Bronchial epithelial cell (primary cell): ENCODE results near the gene PCDHGB1. TPM values are rescaled to one million over a fixed set of nuclear protein-coding genes. Genes with fewer than 3 reads are reported as not detected.
"Not testable (repeated sequence)": the region's sequence is repeated elsewhere in the genome, so short reads cannot be mapped to it uniquely, and the experiment has no call there.

Source experiments
- DNase-seq: peaks from one replicate; pipeline ENCODE4 v3.0.0-alpha.2; 2010; ENCODE audit warnings: low read depth
- FAIRE-seq: peaks from 2 replicates; lab custom pipeline; 2011; peaks lifted over from hg19 to GRCh38; lab: Jason Lieb, UNC
- H3K27me3 ChIP-seq: 2 replicates; pipeline ENCODE4 v1.5.1; 2011; ENCODE audit warnings: low read length; ENCODE audit not compliant: control insufficient read depth, insufficient read depth
- H3K36me3 ChIP-seq: 2 replicates; pipeline ENCODE4 v1.5.1; 2011; ENCODE audit warnings: low read length; ENCODE audit not compliant: control insufficient read depth, insufficient read depth
- H3K4me3 ChIP-seq: 2 replicates; pipeline ENCODE4 v1.5.1; 2011; ENCODE audit warnings: mild to moderate bottlenecking, low read depth, low read length, control low read depth
- CTCF ChIP-seq: IDR thresholded peaks from 2 replicates; pipeline ENCODE4 v1.5.1; 2011; ENCODE audit warnings: mild to moderate bottlenecking, moderate library complexity, low read length, control low read depth, inconsistent platforms; ENCODE audit not compliant: insufficient read depth, severe bottlenecking
- total RNA-seq: library from RNA; depleted of rRNA; stranded (reverse); fragments of >200 nt; gene quantifications from 2 replicates; pipeline ENCODE4 v1.2.1, GENCODE V29; 2014

PCDHGB1 gene
- total RNA-seq, 1 donor from 2014 or later: under 0.01 TPM

DNA sequence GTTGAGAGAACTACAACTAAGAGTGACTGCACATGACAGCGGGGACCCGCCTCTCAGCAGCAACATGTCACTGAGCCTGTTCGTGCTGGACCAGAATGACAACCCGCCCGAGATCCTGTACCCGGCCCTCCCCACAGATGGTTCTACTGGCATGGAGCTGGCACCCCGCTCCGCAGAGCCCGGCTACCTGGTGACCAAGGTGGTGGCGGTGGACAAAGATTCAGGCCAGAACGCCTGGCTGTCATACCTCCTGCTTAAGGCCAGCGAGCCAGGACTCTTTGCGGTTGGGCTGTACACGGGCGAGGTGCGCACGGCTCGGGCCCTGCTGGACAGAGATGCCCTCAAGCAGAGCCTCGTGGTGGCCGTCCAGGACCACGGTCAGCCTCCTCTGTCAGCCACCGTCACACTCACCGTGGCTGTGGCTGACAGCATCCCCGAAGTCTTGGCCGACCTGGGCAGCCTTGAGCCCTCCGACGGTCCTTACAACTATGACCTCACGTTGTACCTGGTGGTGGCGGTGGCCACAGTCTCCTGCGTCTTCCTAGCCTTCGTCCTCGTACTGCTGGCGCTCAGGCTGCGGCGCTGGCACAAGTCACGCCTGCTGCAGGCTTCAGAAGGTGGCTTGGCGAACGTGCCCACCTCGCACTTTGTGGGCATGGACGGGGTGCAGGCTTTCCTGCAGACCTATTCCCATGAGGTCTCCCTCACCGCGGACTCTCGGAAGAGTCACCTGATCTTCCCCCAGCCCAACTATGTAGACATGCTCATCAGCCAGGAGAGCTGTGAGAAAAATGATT, 34.8 kb downstream of the PCDHGB1 start:
- FAIRE-seq: no peak
- Histone ChIP-seq H3K4me3 (no peak overlapping the region), H3K27me3 (no peaks in the 10 kb centered on the region), H3K36me3 (no peaks in the 10 kb centered on the region)
- no peak for DNase-seq
- no peak for TF ChIP-seq CTCF

- peak; percentile 59 for TF ChIP-seq CTCF
- DNase-seq: peak; percentile 34
- H3K27me3 ChIP-seq, H3K36me3 ChIP-seq: not testable (repeated sequence)
- FAIRE-seq: peak; percentile 100
- peak within 1 kb of the TSS; percentile 14 for H3K4me3 ChIP-seq
These were observed 37.8 kb downstream of the PCDHGB1 start, which contains the start of gene PCDHGB4 for GRCh38 chr5:141387557-141388311. Gene PCDHGB4, plus strand, starts transcription at chr5:141387698. Its CDS starts 187 bp downstream, at chr5:141387885.

DNA sequence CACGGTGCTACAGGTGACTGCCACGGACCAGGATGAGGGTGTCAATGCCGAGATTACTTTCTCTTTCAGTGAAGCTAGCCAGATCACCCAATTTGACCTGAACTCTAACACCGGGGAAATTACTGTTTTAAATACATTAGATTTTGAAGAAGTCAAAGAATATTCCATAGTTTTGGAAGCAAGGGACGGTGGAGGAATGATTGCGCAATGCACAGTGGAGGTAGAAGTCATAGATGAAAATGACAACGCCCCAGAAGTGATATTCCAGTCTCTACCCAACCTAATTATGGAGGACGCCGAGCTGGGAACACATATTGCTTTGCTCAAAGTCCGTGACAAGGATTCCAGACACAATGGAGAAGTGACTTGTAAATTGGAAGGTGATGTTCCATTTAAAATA, 38.8 kb downstream of the PCDHGB1 start:
- H3K27me3 ChIP-seq: no peaks in the 10 kb centered on the region
- no peak for DNase-seq
- no peak for FAIRE-seq

GRCh38 chr5:141389153-141390042, 39.5 kb downstream of the PCDHGB1 start:
- no peak for TF ChIP-seq CTCF
- H3K27me3 ChIP-seq: no peaks in the 10 kb centered on the region
- no peak for FAIRE-seq
- DNase-seq: no peak
- no peaks in the 10 kb centered on the region for H3K36me3 ChIP-seq
- no peak overlapping the region for H3K4me3 ChIP-seq

More for the DNA sequence above, 38.8 kb downstream of the PCDHGB1 start:
- no peak for TF ChIP-seq CTCF
- Histone ChIP-seq H3K36me3 (no peaks in the 10 kb centered on the region), H3K4me3 (no peak overlapping the region)

DNA sequence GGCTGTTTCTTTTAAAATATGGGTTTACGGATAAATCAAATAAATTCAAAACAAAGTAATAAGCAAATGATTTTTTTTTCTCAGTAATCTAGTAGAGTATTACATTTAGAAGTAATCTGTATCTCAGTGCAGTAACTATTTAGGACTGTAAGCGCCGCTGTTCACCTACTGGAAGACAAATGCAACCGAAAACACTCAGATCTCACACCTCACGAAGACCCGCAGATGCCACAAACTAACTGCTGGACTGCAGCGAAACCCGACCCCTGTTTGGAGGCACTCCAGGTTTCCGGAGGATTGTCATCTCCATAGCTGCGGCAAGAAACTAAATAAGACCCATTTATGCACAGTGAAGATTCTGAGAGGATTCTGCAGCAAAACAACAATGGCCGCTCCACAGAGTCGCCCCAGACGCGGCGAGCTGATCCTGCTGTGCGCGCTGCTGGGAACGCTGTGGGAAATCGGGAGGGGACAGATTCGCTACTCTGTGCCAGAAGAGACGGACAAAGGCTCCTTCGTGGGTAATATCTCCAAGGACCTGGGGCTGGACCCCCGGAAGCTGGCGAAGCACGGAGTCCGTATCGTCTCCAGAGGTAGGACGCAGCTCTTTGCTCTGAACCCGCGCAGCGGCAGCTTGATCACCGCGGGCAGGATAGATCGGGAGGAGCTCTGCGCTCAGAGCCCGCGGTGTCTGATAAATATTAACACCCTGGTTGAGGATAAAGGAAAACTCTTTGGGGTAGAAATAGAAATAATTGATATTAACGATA, 42.7 kb downstream of the PCDHGB1 start, which contains the start of gene PCDHGA8:
PCDHGA8 (plus strand) TSS at position 205 of the 770 bp plus-strand sequence; CDS start at position 386, 181 bp downstream.
- FAIRE-seq: no peak

More for the DNA sequence above, 42.7 kb downstream of the PCDHGB1 start, which contains the start of gene PCDHGA8:
- Histone ChIP-seq H3K27me3 (peaks cover 2% of the 10 kb centered on the region), H3K4me3 (no peak within 1 kb of the TSS), H3K36me3 (no peaks in the 10 kb centered on the region)
- DNase-seq: no peak
- no peak for TF ChIP-seq CTCF
